DND-41 (cell line): ENCODE data around the gene FOXO6.

Experiments used
- EZH2 ChIP-seq: IDR thresholded peaks from 3 replicates; pipeline ENCODE4 v1.6.1; 2012; ENCODE audit warnings: borderline replicate concordance, low read depth, mild to moderate bottlenecking, moderate library complexity, low read length, inconsistent platforms; ENCODE audit not compliant: severe bottlenecking
- TF ChIP-seq, protein P1 (sequence below): IDR thresholded peaks from 2 replicates; pipeline ENCODE4 v1.5.1; 2012; ENCODE audit warnings: borderline replicate concordance, low read length, moderate library complexity, mild to moderate bottlenecking; ENCODE audit not compliant: poor library complexity, severe bottlenecking; ENCODE audit errors: extremely low read depth

DNA sequence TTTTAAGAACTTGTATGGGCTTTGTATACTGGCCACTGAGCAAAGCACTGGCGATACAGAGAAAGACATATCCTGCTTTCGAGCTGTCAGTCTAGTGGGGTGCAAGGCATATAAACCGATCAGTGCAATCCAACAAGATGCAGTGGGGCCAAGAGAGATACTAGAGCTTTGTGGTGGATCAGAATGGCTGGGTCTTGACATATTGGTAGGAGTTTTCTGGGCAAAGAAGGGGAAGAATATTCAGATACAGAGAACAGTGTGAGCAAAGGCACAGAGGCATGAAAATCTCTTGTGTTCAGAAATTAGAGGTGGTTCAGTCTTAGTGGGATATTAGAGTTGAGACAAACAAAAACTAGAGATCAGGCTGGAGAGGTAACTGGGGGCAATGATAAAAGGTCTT lies 49.2 kb downstream of the FOXO6 start:
- TF ChIP-seq, protein P1, sequence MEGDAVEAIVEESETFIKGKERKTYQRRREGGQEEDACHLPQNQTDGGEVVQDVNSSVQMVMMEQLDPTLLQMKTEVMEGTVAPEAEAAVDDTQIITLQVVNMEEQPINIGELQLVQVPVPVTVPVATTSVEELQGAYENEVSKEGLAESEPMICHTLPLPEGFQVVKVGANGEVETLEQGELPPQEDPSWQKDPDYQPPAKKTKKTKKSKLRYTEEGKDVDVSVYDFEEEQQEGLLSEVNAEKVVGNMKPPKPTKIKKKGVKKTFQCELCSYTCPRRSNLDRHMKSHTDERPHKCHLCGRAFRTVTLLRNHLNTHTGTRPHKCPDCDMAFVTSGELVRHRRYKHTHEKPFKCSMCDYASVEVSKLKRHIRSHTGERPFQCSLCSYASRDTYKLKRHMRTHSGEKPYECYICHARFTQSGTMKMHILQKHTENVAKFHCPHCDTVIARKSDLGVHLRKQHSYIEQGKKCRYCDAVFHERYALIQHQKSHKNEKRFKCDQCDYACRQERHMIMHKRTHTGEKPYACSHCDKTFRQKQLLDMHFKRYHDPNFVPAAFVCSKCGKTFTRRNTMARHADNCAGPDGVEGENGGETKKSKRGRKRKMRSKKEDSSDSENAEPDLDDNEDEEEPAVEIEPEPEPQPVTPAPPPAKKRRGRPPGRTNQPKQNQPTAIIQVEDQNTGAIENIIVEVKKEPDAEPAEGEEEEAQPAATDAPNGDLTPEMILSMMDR: no peak
- TF ChIP-seq EZH2: no peak
